ENCODE measurements around the gene SCUBE3.

SCUBE3 gene

GRCh38 chr6:35181308-35181932 is 32.3 kb upstream of the SCUBE3 start:
- Histone ChIP-seq H2BK120ac (ENCODE audit: low read depth, low read length) (no peak overlapping the region), H2AFZ (ENCODE audit: low read length) (no peak overlapping the region), H3K36me3 (replicated peaks in 1 of 2; ENCODE audit: control insufficient read depth in 2 of 2, insufficient read depth in 2 of 2, low read length in 2 of 2) (no peaks in the 10 kb centered on the region), H3K4me2 (ENCODE audit: insufficient read depth, low read length, poor library complexity, severe bottlenecking) (no peak overlapping the region), H3K9ac (ENCODE audit: low read depth, low read length, poor library complexity) (no peak overlapping the region), H3K79me1 (ENCODE audit: low read depth, low read length) (no peaks in the 10 kb centered on the region), H3K23ac (ENCODE audit: low read depth, low read length, poor library complexity) (no peak overlapping the region), H2BK5ac (ENCODE audit: low read length) (no peak overlapping the region), H4K91ac (ENCODE audit: low read depth, low read length, poor library complexity) (no peak overlapping the region), H3K27ac (replicated peaks; ENCODE audit: low read length) (no peak overlapping the region), H4K8ac (ENCODE audit: low read depth, low read length) (no peak overlapping the region), H2AK5ac (ENCODE audit: low read depth, low read length) (no peak overlapping the region), H3K4me1 (ENCODE audit: control insufficient read depth in 2 of 2, insufficient read depth in 1 of 2, low read depth in 1 of 2, low read length in 2 of 2) (peaks cover 3 to 10% of the 10 kb centered on the region in 2 donors), H3K14ac (ENCODE audit: low read length) (no peak overlapping the region), H2BK12ac (ENCODE audit: low read length) (no peak overlapping the region), H3K27me3 (ENCODE audit: control insufficient read depth in 3 of 3, insufficient read depth in 3 of 3, low read depth in 1 of 3, low read length in 3 of 3) (peaks cover 0 to 6% (median 0%) of the 10 kb centered on the region in 3 experiments), H3K9me3 (replicated peaks in 1 of 2; ENCODE audit: control insufficient read depth in 2 of 2, insufficient read depth in 1 of 2, low read depth in 1 of 2, low read length in 2 of 2) (no peaks in the 10 kb centered on the region), H3K18ac (ENCODE audit: low read length) (peak overlapping the region; percentile 11), H3K4ac (ENCODE audit: low read length) (no peak overlapping the region), H2BK15ac (ENCODE audit: low read length) (no peak overlapping the region), H3K4me3 (ENCODE audit: low read length in 2 of 2) (no peak overlapping the region)
- WGBS, 2 donors (ENCODE audit: extremely low coverage in 2 of 2, insufficient read length in 2 of 2, insufficient replicate concordance in 1 of 2), result no CpG with 5 or more reads among the region's 5 CpGs
- no peak for DNase-seq (ENCODE audit: low spot score)

- Histone ChIP-seq H2AFZ (ENCODE audit: low read length) (no peak overlapping the region), H2BK15ac (ENCODE audit: low read length) (no peak overlapping the region), H3K4ac (ENCODE audit: low read length) (no peak overlapping the region), H3K4me3 (ENCODE audit: low read length in 2 of 2) (no peak overlapping the region), H2AK5ac (ENCODE audit: low read depth, low read length) (no peak overlapping the region), H3K23ac (ENCODE audit: low read depth, low read length, poor library complexity) (no peak overlapping the region), H3K14ac (ENCODE audit: low read length) (no peak overlapping the region), H4K8ac (ENCODE audit: low read depth, low read length) (no peak overlapping the region), H4K91ac (ENCODE audit: low read depth, low read length, poor library complexity) (no peak overlapping the region), H3K9ac (ENCODE audit: low read depth, low read length, poor library complexity) (no peak overlapping the region), H2BK12ac (ENCODE audit: low read length) (no peak overlapping the region), H3K18ac (ENCODE audit: low read length) (peak overlapping the region; percentile 80), H2BK5ac (ENCODE audit: low read length) (no peak overlapping the region), H3K4me2 (ENCODE audit: insufficient read depth, low read length, poor library complexity, severe bottlenecking) (peak overlapping the region; percentile 29), H3K79me1 (ENCODE audit: low read depth, low read length) (no peaks in the 10 kb centered on the region), H3K27ac (replicated peaks; ENCODE audit: low read length) (no peak overlapping the region), H3K9me3 (replicated peaks in 1 of 2; ENCODE audit: control insufficient read depth in 2 of 2, insufficient read depth in 1 of 2, low read depth in 1 of 2, low read length in 2 of 2) (no peaks in the 10 kb centered on the region), H3K36me3 (replicated peaks in 1 of 2; ENCODE audit: control insufficient read depth in 2 of 2, insufficient read depth in 2 of 2, low read length in 2 of 2) (no peaks in the 10 kb centered on the region), H3K4me1 (ENCODE audit: control insufficient read depth in 2 of 2, insufficient read depth in 1 of 2, low read depth in 1 of 2, low read length in 2 of 2) (peaks cover 3 to 10% of the 10 kb centered on the region in 2 donors), H3K27me3 (ENCODE audit: control insufficient read depth in 3 of 3, insufficient read depth in 3 of 3, low read depth in 1 of 3, low read length in 3 of 3) (peaks cover 0 to 6% (median 0%) of the 10 kb centered on the region in 3 experiments), H2BK120ac (ENCODE audit: low read depth, low read length) (no peak overlapping the region)
- WGBS, 2 donors (ENCODE audit: extremely low coverage in 2 of 2, insufficient read length in 2 of 2, insufficient replicate concordance in 1 of 2), result no CpG with 5 or more reads among the region's 55 CpGs
- DNase-seq (ENCODE audit: low spot score), result no peak
Observed at GRCh38 chr6:35181933-35182612, 31.7 kb upstream of the SCUBE3 start.

- Histone ChIP-seq H3K27me3 (ENCODE audit: control insufficient read depth in 3 of 3, insufficient read depth in 3 of 3, low read depth in 1 of 3, low read length in 3 of 3) (peaks cover 0 to 6% (median 0%) of the 10 kb centered on the region in 3 experiments), H3K79me1 (ENCODE audit: low read depth, low read length) (no peaks in the 10 kb centered on the region), H3K18ac (ENCODE audit: low read length) (no peak overlapping the region), H2AK5ac (ENCODE audit: low read depth, low read length) (no peak overlapping the region), H2BK15ac (ENCODE audit: low read length) (no peak overlapping the region), H3K4me2 (ENCODE audit: insufficient read depth, low read length, poor library complexity, severe bottlenecking) (no peak overlapping the region), H3K14ac (ENCODE audit: low read length) (no peak overlapping the region), H3K23ac (ENCODE audit: low read depth, low read length, poor library complexity) (no peak overlapping the region), H2AFZ (ENCODE audit: low read length) (no peak overlapping the region), H3K4ac (ENCODE audit: low read length) (no peak overlapping the region), H3K9me3 (replicated peaks in 1 of 2; ENCODE audit: control insufficient read depth in 2 of 2, insufficient read depth in 1 of 2, low read depth in 1 of 2, low read length in 2 of 2) (no peaks in the 10 kb centered on the region), H3K4me3 (ENCODE audit: low read length in 2 of 2) (no peak overlapping the region), H4K8ac (ENCODE audit: low read depth, low read length) (no peak overlapping the region), H2BK12ac (ENCODE audit: low read length) (no peak overlapping the region), H3K36me3 (replicated peaks in 1 of 2; ENCODE audit: control insufficient read depth in 2 of 2, insufficient read depth in 2 of 2, low read length in 2 of 2) (no peaks in the 10 kb centered on the region), H3K27ac (replicated peaks; ENCODE audit: low read length) (no peak overlapping the region), H3K9ac (ENCODE audit: low read depth, low read length, poor library complexity) (no peak overlapping the region), H3K4me1 (ENCODE audit: control insufficient read depth in 2 of 2, insufficient read depth in 1 of 2, low read depth in 1 of 2, low read length in 2 of 2) (peaks cover 3 to 10% of the 10 kb centered on the region in 2 donors), H2BK5ac (ENCODE audit: low read length) (no peak overlapping the region), H4K91ac (ENCODE audit: low read depth, low read length, poor library complexity) (no peak overlapping the region), H2BK120ac (ENCODE audit: low read depth, low read length) (no peak overlapping the region)
- WGBS, 2 donors (ENCODE audit: extremely low coverage in 2 of 2, insufficient read length in 2 of 2, insufficient replicate concordance in 1 of 2), result no CpG with 5 or more reads among the region's 2 CpGs
- no peak for DNase-seq (ENCODE audit: low spot score)
Observed at GRCh38 chr6:35183281-35183680, 30.5 kb upstream of the SCUBE3 start.

GRCh38 chr6:35183935-35184334 is 29.8 kb upstream of the SCUBE3 start:
- DNase-seq (ENCODE audit: low spot score), result no peak

More at GRCh38 chr6:35183935-35184334, 29.8 kb upstream of the SCUBE3 start:
- Histone ChIP-seq H3K9ac (ENCODE audit: low read depth, low read length, poor library complexity) (no peak overlapping the region), H3K9me3 (replicated peaks in 1 of 2; ENCODE audit: control insufficient read depth in 2 of 2, insufficient read depth in 1 of 2, low read depth in 1 of 2, low read length in 2 of 2) (no peaks in the 10 kb centered on the region), H3K4ac (ENCODE audit: low read length) (no peak overlapping the region), H3K27ac (replicated peaks; ENCODE audit: low read length) (no peak overlapping the region), H2BK12ac (ENCODE audit: low read length) (no peak overlapping the region), H3K23ac (ENCODE audit: low read depth, low read length, poor library complexity) (no peak overlapping the region), H4K8ac (ENCODE audit: low read depth, low read length) (no peak overlapping the region), H2AFZ (ENCODE audit: low read length) (no peak overlapping the region), H3K79me1 (ENCODE audit: low read depth, low read length) (no peaks in the 10 kb centered on the region), H2BK5ac (ENCODE audit: low read length) (no peak overlapping the region), H2BK15ac (ENCODE audit: low read length) (no peak overlapping the region), H3K4me3 (ENCODE audit: low read length in 2 of 2) (no peak overlapping the region), H3K4me1 (ENCODE audit: control insufficient read depth in 2 of 2, insufficient read depth in 1 of 2, low read depth in 1 of 2, low read length in 2 of 2) (peaks cover 3 to 5% of the 10 kb centered on the region in 2 donors), H4K91ac (ENCODE audit: low read depth, low read length, poor library complexity) (no peak overlapping the region), H2BK120ac (ENCODE audit: low read depth, low read length) (no peak overlapping the region), H3K18ac (ENCODE audit: low read length) (no peak overlapping the region), H3K27me3 (ENCODE audit: control insufficient read depth in 3 of 3, insufficient read depth in 3 of 3, low read depth in 1 of 3, low read length in 3 of 3) (peaks cover 0 to 6% (median 0%) of the 10 kb centered on the region in 3 experiments), H3K36me3 (replicated peaks in 1 of 2; ENCODE audit: control insufficient read depth in 2 of 2, insufficient read depth in 2 of 2, low read length in 2 of 2) (no peaks in the 10 kb centered on the region), H2AK5ac (ENCODE audit: low read depth, low read length) (no peak overlapping the region), H3K4me2 (ENCODE audit: insufficient read depth, low read length, poor library complexity, severe bottlenecking) (no peak overlapping the region), H3K14ac (ENCODE audit: low read length) (no peak overlapping the region)
- WGBS, 2 donors (ENCODE audit: extremely low coverage in 2 of 2, insufficient read length in 2 of 2, insufficient replicate concordance in 1 of 2), result no CpG with 5 or more reads among the region's 2 CpGs

Data from neuronal stem cell (in vitro differentiated cells).